Uterus (tissue), 2 donors: ENCODE data around the gene SMAD6.

Source experiments
- POLR2A ChIP-seq, 2 donors: fragments of 450-650 bp; IDR thresholded peaks; one replicate each; pipeline ENCODE4 v1.6.1; 2016; ENCODE audit warnings: antibody characterized with exemption in 2 of 2, mild to moderate bottlenecking in 1 of 2, moderate library complexity in 1 of 2
- TF ChIP-seq, protein P1 (sequence below), 4 experiments: fragments of 200-600 bp in 2 of 4; fragments of 450-650 bp in 2 of 4; sonication (generic) in 2 of 4; IDR thresholded peaks; one replicate each; pipeline ENCODE4 v1.5.1; 2016 to 2019; ENCODE audit warnings: antibody characterized with exemption in 4 of 4, mild to moderate bottlenecking in 2 of 4, moderate library complexity in 1 of 4

DNA sequence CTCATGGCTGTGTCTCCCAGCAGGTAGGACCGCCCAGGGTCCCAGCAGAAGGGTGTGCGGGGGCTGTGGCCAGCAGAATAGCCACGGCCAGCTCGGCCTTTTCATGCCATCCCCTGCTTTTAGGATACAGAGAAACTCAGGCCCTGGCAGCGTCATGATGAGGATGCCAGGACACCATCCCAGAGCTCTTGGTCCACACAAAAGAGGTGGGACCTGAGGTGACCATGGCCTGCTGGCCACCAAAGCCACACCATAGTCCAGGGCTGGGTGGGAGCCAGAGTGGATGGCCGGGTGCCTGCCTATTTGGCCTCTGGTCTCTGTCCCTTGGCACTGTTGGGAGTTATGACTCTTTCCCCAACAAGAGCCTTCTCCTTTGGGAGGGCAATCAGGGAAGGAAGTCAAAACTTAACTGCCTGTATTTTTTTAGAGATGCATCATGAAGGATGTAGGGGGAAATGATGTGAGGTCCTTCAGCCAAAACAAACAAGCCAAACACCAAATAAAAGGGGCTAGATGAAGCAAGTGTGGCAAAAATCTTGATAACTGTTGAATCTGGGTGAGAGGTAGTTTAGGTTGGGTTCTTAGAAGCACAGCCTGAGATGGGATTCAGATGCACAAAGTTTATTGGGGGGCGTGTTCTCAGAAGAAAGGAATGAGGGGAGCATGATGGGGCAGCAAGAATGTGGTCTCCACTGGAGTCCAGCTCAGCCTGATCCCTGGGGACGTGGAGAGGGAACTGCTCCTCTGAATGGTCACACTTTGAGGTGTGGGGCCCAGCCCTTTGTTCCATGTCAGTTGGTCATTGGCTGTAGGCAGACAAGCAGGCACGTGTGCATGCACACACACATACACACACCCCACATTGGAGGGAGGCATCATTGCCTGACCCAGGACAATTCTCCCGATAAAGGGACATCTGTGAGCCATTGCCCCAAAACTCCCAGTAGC is 33.2 kb downstream of the SMAD6 start:
- TF ChIP-seq, protein P1, sequence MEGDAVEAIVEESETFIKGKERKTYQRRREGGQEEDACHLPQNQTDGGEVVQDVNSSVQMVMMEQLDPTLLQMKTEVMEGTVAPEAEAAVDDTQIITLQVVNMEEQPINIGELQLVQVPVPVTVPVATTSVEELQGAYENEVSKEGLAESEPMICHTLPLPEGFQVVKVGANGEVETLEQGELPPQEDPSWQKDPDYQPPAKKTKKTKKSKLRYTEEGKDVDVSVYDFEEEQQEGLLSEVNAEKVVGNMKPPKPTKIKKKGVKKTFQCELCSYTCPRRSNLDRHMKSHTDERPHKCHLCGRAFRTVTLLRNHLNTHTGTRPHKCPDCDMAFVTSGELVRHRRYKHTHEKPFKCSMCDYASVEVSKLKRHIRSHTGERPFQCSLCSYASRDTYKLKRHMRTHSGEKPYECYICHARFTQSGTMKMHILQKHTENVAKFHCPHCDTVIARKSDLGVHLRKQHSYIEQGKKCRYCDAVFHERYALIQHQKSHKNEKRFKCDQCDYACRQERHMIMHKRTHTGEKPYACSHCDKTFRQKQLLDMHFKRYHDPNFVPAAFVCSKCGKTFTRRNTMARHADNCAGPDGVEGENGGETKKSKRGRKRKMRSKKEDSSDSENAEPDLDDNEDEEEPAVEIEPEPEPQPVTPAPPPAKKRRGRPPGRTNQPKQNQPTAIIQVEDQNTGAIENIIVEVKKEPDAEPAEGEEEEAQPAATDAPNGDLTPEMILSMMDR (IDR thresholded peaks at IDR 0.05): no peak
- no peak for TF ChIP-seq POLR2A (IDR thresholded peaks at IDR 0.05)
